Calu3 (cell line): Measurements from ENCODE around the gene IMMP2L. TPM values are rescaled to one million over a fixed set of nuclear protein-coding genes. Genes with fewer than 3 reads are reported as not detected.

Source experiments
- BruUV-seq: library from RNA; stranded (reverse); fragments of 400-500 nt; replicated peaks from 2 replicates; lab custom pipeline; 2021; lab: Mats Ljungman, UMichigan
- CTCF ChIA-PET: fragments of 300-600 bp; sonication (Branson Sonifier 250); formaldehyde crosslinking; loops from one replicate; lab custom pipeline; 2022; ENCODE audit warnings: antibody characterized with exemption; lab: Charles Lee
- DNase-seq: peaks from one replicate; pipeline ENCODE4 v3.0.0; 2022
- H3K27ac Mint-ChIP-seq: one replicate; pipeline ENCODE4 v1.8.0; 2022; ENCODE audit warnings: mixed read lengths; ENCODE audit not compliant: unreplicated experiment
- H3K27me3 Mint-ChIP-seq: one replicate; pipeline ENCODE4 v1.8.0; 2022; ENCODE audit warnings: mixed read lengths; ENCODE audit not compliant: unreplicated experiment
- H3K36me3 Mint-ChIP-seq: one replicate; pipeline ENCODE4 v1.8.0; 2022; ENCODE audit warnings: mild to moderate bottlenecking, moderate library complexity, mixed read lengths; ENCODE audit not compliant: insufficient read depth, unreplicated experiment
- H3K4me1 Mint-ChIP-seq: one replicate; pipeline ENCODE4 v1.8.0; 2022; ENCODE audit warnings: mild to moderate bottlenecking, low read depth, mixed read lengths; ENCODE audit not compliant: unreplicated experiment
- H3K4me3 Mint-ChIP-seq: one replicate; pipeline ENCODE4 v1.8.0; 2022; ENCODE audit warnings: mild to moderate bottlenecking, low read depth, moderate library complexity, mixed read lengths; ENCODE audit not compliant: unreplicated experiment
- H3K9me3 Mint-ChIP-seq: one replicate; pipeline ENCODE4 v1.8.0; 2022; ENCODE audit warnings: low read depth, mixed read lengths; ENCODE audit not compliant: unreplicated experiment
- intact Hi-C: fragments of 100-400 bp; cut with micrococcal nuclease; formaldehyde crosslinking; loops from one replicate; pipeline ENCODE4 v1.10.0; 2022; ENCODE audit not compliant: unreplicated experiment
- total RNA-seq: library from RNA; stranded (reverse); gene quantifications from 2 replicates; pipeline ENCODE4 v1.2.3, GENCODE V29; 2022
- TF ChIP-seq, protein P1 (sequence below): fragments of 200-600 bp; IDR thresholded peaks from one replicate; pipeline ENCODE4 v1.8.0; 2022; ENCODE audit warnings: antibody characterized with exemption; ENCODE audit not compliant: unreplicated experiment

Gene IMMP2L
- total RNA-seq, 1 experiment from 2014 or later: 28.6 TPM

DNA sequence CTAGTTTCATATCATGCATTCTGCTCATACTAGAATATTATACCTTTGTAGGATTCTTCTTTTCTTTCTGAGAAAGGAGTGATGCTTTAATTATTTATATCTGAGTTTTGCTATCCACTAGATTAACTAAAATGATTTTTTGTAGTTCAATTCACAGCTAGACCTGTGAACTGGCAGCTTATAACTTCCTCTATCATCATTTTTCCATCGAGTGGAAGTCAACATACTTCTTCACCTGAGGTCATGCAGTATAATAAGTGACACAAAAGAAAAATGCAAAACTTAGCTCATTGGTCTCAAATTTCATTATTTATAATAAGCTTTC is 463.4 kb downstream of the IMMP2L start:
- BruUV-seq: no TSS peak
- no peak for DNase-seq
- Mint-ChIP-seq H3K4me3 (no peak overlapping the region), H3K9me3 (no peaks in the 10 kb centered on the region), H3K27ac (no peak overlapping the region), H3K36me3 (no peaks in the 10 kb centered on the region), H3K4me1 (peaks cover 21% of the 10 kb centered on the region), H3K27me3 (no peaks in the 10 kb centered on the region)
- TF ChIP-seq, protein P1, sequence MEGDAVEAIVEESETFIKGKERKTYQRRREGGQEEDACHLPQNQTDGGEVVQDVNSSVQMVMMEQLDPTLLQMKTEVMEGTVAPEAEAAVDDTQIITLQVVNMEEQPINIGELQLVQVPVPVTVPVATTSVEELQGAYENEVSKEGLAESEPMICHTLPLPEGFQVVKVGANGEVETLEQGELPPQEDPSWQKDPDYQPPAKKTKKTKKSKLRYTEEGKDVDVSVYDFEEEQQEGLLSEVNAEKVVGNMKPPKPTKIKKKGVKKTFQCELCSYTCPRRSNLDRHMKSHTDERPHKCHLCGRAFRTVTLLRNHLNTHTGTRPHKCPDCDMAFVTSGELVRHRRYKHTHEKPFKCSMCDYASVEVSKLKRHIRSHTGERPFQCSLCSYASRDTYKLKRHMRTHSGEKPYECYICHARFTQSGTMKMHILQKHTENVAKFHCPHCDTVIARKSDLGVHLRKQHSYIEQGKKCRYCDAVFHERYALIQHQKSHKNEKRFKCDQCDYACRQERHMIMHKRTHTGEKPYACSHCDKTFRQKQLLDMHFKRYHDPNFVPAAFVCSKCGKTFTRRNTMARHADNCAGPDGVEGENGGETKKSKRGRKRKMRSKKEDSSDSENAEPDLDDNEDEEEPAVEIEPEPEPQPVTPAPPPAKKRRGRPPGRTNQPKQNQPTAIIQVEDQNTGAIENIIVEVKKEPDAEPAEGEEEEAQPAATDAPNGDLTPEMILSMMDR: no peak
- intact Hi-C loops: loop anchor here (2.0 kb wide), 1 partner anchor 1254 kb away; no protein-coding TSS in a partner anchor
- CTCF ChIA-PET: interaction anchor here (0.5 to 1.0 kb wide), 4 partner anchors 60 to 330 kb away, joined by 3 to 4 read pairs (median 4); no protein-coding TSS in a partner anchor

DNA sequence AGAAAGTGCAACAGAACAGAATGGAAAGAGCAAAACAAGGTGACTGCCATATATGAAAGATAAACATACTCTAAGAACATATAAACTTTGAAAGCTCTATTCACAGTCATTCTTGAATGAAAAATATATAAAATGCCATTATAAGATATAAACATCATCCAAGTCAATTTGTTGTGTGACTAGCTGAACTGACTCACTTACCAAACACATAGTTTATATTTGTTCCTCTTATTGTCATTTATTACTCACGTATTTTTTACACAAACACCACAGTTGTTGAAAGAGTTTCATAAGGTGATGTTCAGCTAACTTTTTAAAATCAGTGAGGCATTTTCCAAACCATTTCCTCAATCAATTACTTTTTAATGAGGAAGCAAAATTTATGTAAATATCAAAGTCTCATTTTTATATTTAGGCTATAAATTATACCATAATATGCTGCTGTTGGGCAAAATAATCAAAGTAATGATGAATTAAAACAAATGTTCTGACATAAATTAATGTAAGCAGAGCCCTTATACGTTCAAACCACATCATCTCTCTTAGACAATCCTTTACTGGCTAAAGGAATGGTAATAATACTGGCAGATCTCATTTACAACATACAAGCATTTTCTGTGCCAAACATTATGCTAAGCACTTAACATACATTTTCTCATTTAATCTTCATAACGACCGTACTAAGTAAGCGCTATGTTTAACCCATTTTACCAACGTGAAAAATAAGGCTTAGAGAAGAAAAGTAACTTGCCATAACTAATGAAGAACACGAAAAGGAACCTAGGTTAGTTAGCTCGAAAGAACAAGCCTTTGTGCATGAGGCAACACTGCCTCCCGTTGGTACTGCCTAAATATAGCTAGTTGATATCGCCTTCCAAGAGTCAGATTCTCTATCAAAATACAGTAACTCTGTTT is 464.0 kb downstream of the IMMP2L start:
- H3K27ac Mint-ChIP-seq: no peak overlapping the region
- intact Hi-C loops: loop anchor here (2.0 kb wide), 1 partner anchor 1253 kb away; no protein-coding TSS in a partner anchor
- H3K9me3 Mint-ChIP-seq: no peaks in the 10 kb centered on the region
- CTCF ChIA-PET: interaction anchor here (0.6 to 1.0 kb wide), 3 partner anchors 61 to 330 kb away, joined by 3 to 4 read pairs (median 4); no protein-coding TSS in a partner anchor
- H3K27me3 Mint-ChIP-seq: no peaks in the 10 kb centered on the region
- TF ChIP-seq, protein P1: no peak
- no TSS peak for BruUV-seq
- H3K4me1 Mint-ChIP-seq: peaks cover 15% of the 10 kb centered on the region
- H3K36me3 Mint-ChIP-seq: no peaks in the 10 kb centered on the region
- H3K4me3 Mint-ChIP-seq: no peak overlapping the region
- DNase-seq: peak; percentile 35

DNA sequence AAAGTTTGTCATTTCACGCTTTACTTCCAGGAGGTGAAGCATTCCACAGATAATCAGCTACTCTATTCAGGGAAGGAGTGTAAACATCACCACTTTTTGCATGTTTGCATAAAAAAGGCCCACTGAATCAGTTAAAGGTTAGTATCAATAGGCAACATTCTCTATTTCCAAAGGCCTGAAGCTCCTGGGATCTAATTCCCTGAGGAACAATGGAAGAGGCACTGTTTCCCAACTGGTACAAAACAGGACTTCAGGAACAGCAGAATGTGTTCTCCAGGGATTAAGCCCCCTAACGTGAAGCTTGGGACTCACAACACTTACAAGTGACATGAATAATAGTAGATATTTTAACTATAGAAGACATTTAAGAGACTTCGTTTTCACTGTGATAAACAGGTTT is 465.3 kb downstream of the IMMP2L start:
- H3K4me1 Mint-ChIP-seq: peaks cover 2% of the 10 kb centered on the region
- DNase-seq: no peak
- CTCF ChIA-PET: no interaction called here
- no peaks in the 10 kb centered on the region for H3K36me3 Mint-ChIP-seq
- no peak overlapping the region for H3K27ac Mint-ChIP-seq
- H3K4me3 Mint-ChIP-seq: no peak overlapping the region
- no peaks in the 10 kb centered on the region for H3K9me3 Mint-ChIP-seq
- no TSS peak for BruUV-seq
- H3K27me3 Mint-ChIP-seq: no peaks in the 10 kb centered on the region
- intact Hi-C loops: no loop called here
- TF ChIP-seq, protein P1: no peak

DNA sequence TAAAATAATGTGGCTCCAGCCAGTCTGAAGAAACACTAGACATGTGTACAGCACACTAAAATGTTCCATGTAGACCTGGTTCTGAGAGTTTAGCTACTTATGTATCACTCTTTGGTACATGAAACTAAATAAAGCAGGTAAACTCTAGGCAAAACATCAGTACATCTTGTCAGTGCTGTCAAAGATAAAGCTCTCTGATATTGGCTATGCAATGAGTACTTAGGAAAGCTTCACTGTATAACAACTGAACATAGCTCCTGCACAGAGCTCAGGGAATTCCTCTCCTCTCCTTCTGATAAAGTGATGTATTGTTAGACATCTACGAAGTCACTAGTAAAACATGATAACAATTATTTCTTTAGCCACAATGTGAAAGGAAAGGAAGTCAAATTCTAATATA is 467.9 kb downstream of the IMMP2L start:
- DNase-seq: no peak
- Mint-ChIP-seq H3K9me3 (no peaks in the 10 kb centered on the region), H3K27me3 (no peaks in the 10 kb centered on the region), H3K4me3 (no peak overlapping the region), H3K36me3 (no peaks in the 10 kb centered on the region), H3K4me1 (no peaks in the 10 kb centered on the region), H3K27ac (no peak overlapping the region)
- intact Hi-C loops: no loop called here
- BruUV-seq: no TSS peak
- TF ChIP-seq, protein P1: no peak
- CTCF ChIA-PET: no interaction called here
